Common myeloid progenitor, CD34-positive (primary cell): ENCODE results near the gene RAB18.

Experiments
- CTCF ChIA-PET: fragments of 350-600 bp; sonication (Branson Sonifier 250); formaldehyde crosslinking; loops from one replicate; lab custom pipeline; 2021; ENCODE audit warnings: antibody characterized with exemption; lab: Charles Lee
- POLR2A ChIA-PET: fragments of 350-600 bp; sonication (Branson Sonifier 250); formaldehyde crosslinking; loops from one replicate; lab custom pipeline; 2021; ENCODE audit warnings: antibody characterized with exemption; lab: Charles Lee
- DNase-seq, 3 donors: peaks; one replicate each; pipeline versions ENCODE4 v3.0.0 to v3.0.0-alpha.2; 2013
- H3K27ac ChIP-seq, 2 experiments: 1 replicate in 1 of 2; 2 replicates in 1 of 2; pipeline ENCODE4 v1.7.0; 2013; ENCODE audit warnings: inconsistent platforms in 2 of 2, low read length in 2 of 2, mild to moderate bottlenecking in 2 of 2, low read depth in 1 of 2, moderate library complexity in 1 of 2; ENCODE audit not compliant: severe bottlenecking in 2 of 2, insufficient read depth in 1 of 2, poor library complexity in 1 of 2
- H3K27me3 ChIP-seq, 5 experiments: replicated peaks in 2 of 5; 1 replicate in 3 of 5; 2 replicates in 2 of 5; pipeline versions ENCODE4 v1.6.1 to v1.7.0; 2013; ENCODE audit warnings: low read length in 4 of 5, mild to moderate bottlenecking in 2 of 5, moderate library complexity in 2 of 5, inconsistent platforms in 1 of 5; ENCODE audit not compliant: insufficient read depth in 5 of 5, control insufficient read depth in 4 of 5
- H3K36me3 ChIP-seq, 4 experiments: 1 replicate in 2 of 4; 2 replicates in 2 of 4; pipeline versions ENCODE4 v1.6.1 to v1.7.0; 2013; ENCODE audit warnings: low read length in 3 of 4, control low read depth in 1 of 4, mild to moderate bottlenecking in 1 of 4; ENCODE audit not compliant: control insufficient read depth in 4 of 4, insufficient read depth in 4 of 4
- H3K4me1 ChIP-seq, 4 experiments: 1 replicate in 3 of 4; 2 replicates in 1 of 4; pipeline versions ENCODE4 v1.6.1 to v1.7.1; 2013; ENCODE audit warnings: low read length in 3 of 4, mild to moderate bottlenecking in 3 of 4, control low read depth in 1 of 4, inconsistent platforms in 1 of 4, moderate library complexity in 1 of 4; ENCODE audit not compliant: control insufficient read depth in 4 of 4, insufficient read depth in 4 of 4; ENCODE audit errors: control extremely low read depth in 1 of 4
- H3K4me3 ChIP-seq, 7 experiments: 1 replicate in 4 of 7; 2 replicates in 3 of 7; pipeline versions ENCODE4 v1.5.1 to v1.7.0; 2013; ENCODE audit warnings: mild to moderate bottlenecking in 7 of 7, low read length in 6 of 7, moderate library complexity in 6 of 7, inconsistent platforms in 2 of 7, low read depth in 2 of 7, control low read depth in 1 of 7; ENCODE audit not compliant: insufficient read depth in 4 of 7, control insufficient read depth in 1 of 7; ENCODE audit errors: extremely low read depth in 1 of 7
- H3K9me3 ChIP-seq, 5 experiments: 1 replicate in 4 of 5; 2 replicates in 1 of 5; pipeline versions ENCODE4 v1.6.1 to v1.7.1; 2013; ENCODE audit warnings: low read length in 4 of 5, mild to moderate bottlenecking in 2 of 5, inconsistent platforms in 1 of 5, low read depth in 1 of 5, moderate library complexity in 1 of 5; ENCODE audit not compliant: control insufficient read depth in 4 of 5, insufficient read depth in 2 of 5; ENCODE audit errors: control extremely low read depth in 1 of 5
- WGBS: methylation state at CpG from one replicate; pipeline ENCODE4 v1.1.5; 2013; ENCODE audit not compliant: insufficient coverage; 5-methylcytosine and 5-hydroxymethylcytosine counted together

The RAB18 gene

DNA sequence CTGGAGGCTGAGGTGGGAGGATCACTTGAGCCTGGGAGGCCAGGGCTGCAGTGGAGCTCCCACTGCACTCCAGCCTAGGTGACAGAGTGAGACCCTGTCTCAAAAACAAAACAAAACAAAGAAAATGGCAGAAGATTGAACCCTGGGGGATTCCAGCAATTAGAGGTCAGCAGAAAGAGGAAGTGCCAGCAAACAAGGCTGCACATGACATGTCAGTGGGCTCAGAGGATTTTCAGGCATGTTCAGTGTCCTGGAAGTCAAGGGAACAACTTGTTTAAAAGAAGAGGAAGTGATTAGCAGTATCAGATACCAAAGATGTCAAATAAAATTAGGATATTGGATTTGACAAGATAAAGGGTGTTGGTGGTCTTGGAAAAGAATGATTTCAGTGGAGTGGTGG lies 32.3 kb downstream of the RAB18 start:
- no peaks in the 10 kb centered on the region for H3K27me3 ChIP-seq
- peak in 2 of 3 donors; percentile 48 to 61 for DNase-seq
- ChIA-PET CTCF (no interaction called here), POLR2A (interaction anchor here (0.5 kb wide), 1 partner anchor 10 kb away, joined by 3 read pairs; no protein-coding TSS in a partner anchor)
- peaks cover 16 to 43% (median 32%) of the 10 kb centered on the region in 4 experiments for H3K36me3 ChIP-seq
- H3K27ac ChIP-seq, result no peak overlapping the region
- no peaks in the 10 kb centered on the region for H3K9me3 ChIP-seq
- peaks cover 0 to 8% (median 2%) of the 10 kb centered on the region in 4 experiments for H3K4me1 ChIP-seq
- no peak overlapping the region for H3K4me3 ChIP-seq

DNA sequence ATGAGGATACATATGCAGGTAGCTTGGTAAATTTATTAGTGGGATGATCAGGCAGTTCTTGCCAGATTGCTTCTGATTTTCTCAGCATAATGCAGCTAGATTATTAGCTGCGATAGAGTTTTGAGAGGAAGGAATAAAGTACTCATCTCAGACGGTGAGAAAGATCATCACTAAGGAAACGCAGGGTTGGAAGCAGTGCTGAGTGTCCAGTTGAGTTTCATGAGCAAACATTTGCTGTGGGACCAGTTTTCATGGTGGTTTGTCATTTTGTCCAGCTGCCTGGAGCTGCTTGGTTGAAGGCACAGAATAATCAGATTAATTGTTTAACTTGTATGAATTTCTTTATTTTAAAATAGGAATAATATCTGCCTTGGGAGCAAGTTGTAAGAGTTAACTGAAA lies 33.1 kb downstream of the RAB18 start:
- ChIA-PET CTCF (no interaction called here), POLR2A (no interaction called here)
- peaks cover 0 to 12% (median 2%) of the 10 kb centered on the region in 4 experiments for H3K4me1 ChIP-seq
- DNase-seq, result no peak
- no peak overlapping the region for H3K27ac ChIP-seq
- no peaks in the 10 kb centered on the region for H3K27me3 ChIP-seq
- 89% methylated on average over 3 of the region's 3 CpGs for WGBS
- no peak overlapping the region for H3K4me3 ChIP-seq
- peaks cover 16 to 40% (median 32%) of the 10 kb centered on the region in 4 experiments for H3K36me3 ChIP-seq
- H3K9me3 ChIP-seq, result no peaks in the 10 kb centered on the region

DNA sequence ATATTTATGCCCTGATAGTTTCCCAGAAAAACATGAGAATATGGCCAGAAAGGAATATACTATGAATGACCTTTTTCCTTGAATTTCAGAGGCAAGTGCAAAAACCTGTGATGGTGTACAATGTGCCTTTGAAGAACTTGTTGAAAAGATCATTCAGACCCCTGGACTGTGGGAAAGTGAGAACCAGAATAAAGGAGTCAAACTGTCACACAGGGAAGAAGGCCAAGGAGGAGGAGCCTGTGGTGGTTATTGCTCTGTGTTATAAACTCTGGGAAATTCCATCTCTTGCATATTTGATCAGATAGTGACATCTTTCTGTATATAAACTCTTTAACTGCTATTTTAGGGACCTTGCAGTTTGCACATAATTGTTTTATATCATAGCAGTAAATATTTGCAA lies 33.7 kb downstream of the RAB18 start:
- H3K4me1 ChIP-seq, result peaks cover 0 to 12% (median 2%) of the 10 kb centered on the region in 4 experiments
- no peaks in the 10 kb centered on the region for H3K27me3 ChIP-seq
- H3K9me3 ChIP-seq, result no peaks in the 10 kb centered on the region
- POLR2A ChIA-PET, result no interaction called here
- no peak overlapping the region for H3K4me3 ChIP-seq
- H3K36me3 ChIP-seq, result peaks cover 16 to 41% (median 34%) of the 10 kb centered on the region in 4 experiments
- H3K27ac ChIP-seq, result no peak overlapping the region
- DNase-seq, result no peak
- CTCF ChIA-PET, result no interaction called here

DNA sequence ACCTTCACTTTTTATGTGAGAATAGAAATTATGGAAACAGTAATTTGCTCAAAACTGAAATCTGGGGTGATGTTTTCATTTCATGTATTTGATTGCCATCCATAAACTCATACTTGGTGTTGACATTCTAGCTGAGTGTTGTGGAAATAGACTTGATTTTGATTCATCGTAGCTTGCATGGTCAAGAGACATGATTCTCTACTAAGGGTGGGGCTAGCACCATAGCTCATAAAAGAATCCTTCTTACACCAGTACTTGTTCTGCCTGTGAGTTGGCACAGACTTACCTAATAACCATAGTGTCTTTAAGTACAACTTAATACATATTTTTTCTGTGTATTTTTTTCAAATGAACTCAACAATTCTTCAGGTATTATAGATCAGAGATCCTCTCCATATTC lies 36.6 kb downstream of the RAB18 start:
- WGBS, result no CpG with 5 or more reads among the region's 1 CpG
- H3K36me3 ChIP-seq, result peaks cover 11 to 26% (median 18%) of the 10 kb centered on the region in 4 experiments
- H3K4me1 ChIP-seq, result peaks cover 0 to 9% (median 2%) of the 10 kb centered on the region in 4 experiments
- no peaks in the 10 kb centered on the region for H3K9me3 ChIP-seq
- CTCF ChIA-PET, result interaction anchor here (0.6 to 1.1 kb wide), 3 partner anchors 73 to 743 kb away, joined by 3 read pairs; no protein-coding TSS in a partner anchor
- no peak overlapping the region for H3K4me3 ChIP-seq
- no peak for DNase-seq
- H3K27ac ChIP-seq, result no peak overlapping the region
- POLR2A ChIA-PET, result interaction anchor here (0.9 kb wide), 1 partner anchor 93 kb away, joined by 3 read pairs; no protein-coding TSS in a partner anchor
- H3K27me3 ChIP-seq, result no peaks in the 10 kb centered on the region

DNA sequence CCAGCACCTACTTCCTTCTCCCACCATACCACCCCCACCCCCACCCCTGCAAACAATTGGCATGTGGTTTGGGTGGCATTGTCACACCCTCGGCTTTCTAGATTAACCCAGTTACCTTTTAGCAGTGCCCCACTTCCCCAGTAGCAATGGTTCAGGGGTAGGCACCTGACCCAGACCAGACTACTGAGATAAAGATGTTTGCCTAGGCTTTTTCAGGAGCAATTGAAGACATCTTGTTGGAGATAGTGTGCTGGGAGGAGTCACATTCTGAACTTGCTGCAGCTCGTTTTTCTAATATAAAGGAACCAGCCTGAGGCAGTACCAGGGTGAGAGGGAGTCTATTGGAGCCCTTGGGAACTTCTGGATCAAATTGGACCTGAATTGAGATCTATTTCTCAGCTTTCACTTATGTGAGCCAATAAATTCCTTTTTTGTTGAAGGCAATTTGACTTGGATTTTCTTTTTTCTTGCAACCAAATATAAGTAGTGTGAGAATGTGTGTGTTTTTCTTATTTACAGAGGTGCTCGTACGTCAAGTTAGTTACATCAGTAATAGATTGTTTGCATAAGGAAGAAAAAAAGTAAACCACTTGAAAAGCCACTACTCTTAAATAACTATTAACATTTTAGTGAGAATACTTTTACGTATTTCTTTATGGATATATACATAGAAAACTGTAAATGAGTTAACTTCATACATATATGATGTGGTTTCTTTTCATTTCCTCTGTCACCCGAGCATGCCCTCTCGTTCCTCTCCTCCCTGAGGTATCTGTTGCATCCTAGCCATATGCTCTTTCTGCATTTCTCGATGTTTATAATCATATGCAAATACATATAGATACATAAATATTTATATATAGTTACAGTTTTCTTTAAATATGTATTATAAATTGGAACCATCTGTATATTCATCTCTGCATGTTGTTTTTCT lies 38.0 kb downstream of the RAB18 start:
- POLR2A ChIA-PET, result no interaction called here
- Histone ChIP-seq H3K9me3 (no peaks in the 10 kb centered on the region), H3K4me1 (peaks cover 0 to 4% (median 0%) of the 10 kb centered on the region in 4 experiments), H3K4me3 (no peak overlapping the region), H3K36me3 (peaks cover 7 to 28% (median 17%) of the 10 kb centered on the region in 4 experiments), H3K27ac (no peak overlapping the region), H3K27me3 (no peaks in the 10 kb centered on the region)
- CTCF ChIA-PET, result interaction anchor here (0.8 to 1.1 kb wide), 2 partner anchors 9 to 96 kb away, joined by 3 read pairs; no protein-coding TSS in a partner anchor
- WGBS, result 69% methylated on average over 1 of the region's 8 CpGs
- DNase-seq, result no peak

DNA sequence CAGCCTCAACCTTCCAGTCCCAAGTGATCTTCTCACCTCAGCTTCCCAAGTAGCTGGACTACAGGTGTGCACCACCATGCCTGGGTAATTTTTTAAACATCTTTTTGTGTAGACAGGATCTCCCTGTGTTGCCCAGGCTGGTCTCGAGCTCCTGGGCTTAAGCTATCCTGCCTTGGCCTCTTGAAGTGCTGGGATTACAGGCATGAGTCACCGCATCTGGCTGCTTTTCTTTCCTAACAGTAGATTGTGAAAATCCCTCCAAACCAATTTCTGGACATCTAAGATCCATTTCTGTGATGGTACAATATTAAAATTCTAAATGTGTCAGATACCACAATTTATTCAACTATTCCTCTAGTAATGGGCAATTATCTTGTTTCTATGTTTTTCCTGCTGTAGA lies 38.7 kb downstream of the RAB18 start:
- no peaks in the 10 kb centered on the region for H3K9me3 ChIP-seq
- H3K4me3 ChIP-seq, result no peak overlapping the region
- peaks cover 6 to 22% (median 13%) of the 10 kb centered on the region in 4 experiments for H3K36me3 ChIP-seq
- CTCF ChIA-PET, result interaction anchor here (0.8 kb wide), 1 partner anchor 10 kb away, joined by 3 read pairs; no protein-coding TSS in a partner anchor
- DNase-seq, result no peak
- H3K4me1 ChIP-seq, result peaks cover 0 to 4% (median 0%) of the 10 kb centered on the region in 4 experiments
- no peaks in the 10 kb centered on the region for H3K27me3 ChIP-seq
- no peak overlapping the region for H3K27ac ChIP-seq
- POLR2A ChIA-PET, result no interaction called here
- 100% methylated on average over 2 of the region's 2 CpGs for WGBS

DNA sequence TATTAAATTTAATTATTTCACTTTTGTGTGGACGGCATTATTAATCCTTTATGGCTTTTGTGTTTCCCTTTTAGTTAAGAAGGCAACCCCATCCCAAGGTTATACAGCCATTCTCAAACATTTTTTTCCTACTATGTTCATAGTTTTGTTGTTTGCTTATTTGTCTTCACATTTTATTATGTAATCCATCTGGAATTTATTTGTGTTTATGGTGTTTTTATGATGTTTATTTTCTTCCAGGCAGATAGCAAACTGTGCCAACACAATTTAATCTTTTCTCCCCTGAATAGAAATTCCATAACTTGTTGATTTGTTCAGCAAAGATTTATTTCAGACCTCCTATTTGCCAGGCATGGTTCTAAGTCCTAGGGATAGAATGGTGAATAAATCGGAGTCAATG lies 42.9 kb downstream of the RAB18 start:
- Histone ChIP-seq H3K36me3 (peaks cover 1 to 11% (median 5%) of the 10 kb centered on the region in 4 experiments), H3K9me3 (no peaks in the 10 kb centered on the region), H3K27ac (no peak overlapping the region), H3K4me3 (no peak overlapping the region), H3K4me1 (no peaks in the 10 kb centered on the region), H3K27me3 (no peaks in the 10 kb centered on the region)
- no peak for DNase-seq
- CTCF ChIA-PET, result no interaction called here
- POLR2A ChIA-PET, result no interaction called here
- WGBS, result 100% methylated on average over 1 of the region's 2 CpGs
